Measurements from ENCODE around the gene SRGAP1. TPM values are rescaled to one million over a fixed set of nuclear protein-coding genes. Genes with fewer than 3 reads are reported as not detected.
"Not testable (repeated sequence)": the region's sequence is repeated elsewhere in the genome, so short reads cannot be mapped to it uniquely, and the experiment has no call there.

SRGAP1 gene
- total RNA-seq, 1 donor: 25.8 TPM

GRCh38 chr12:63867053-63867452 lies 22.6 kb downstream of the SRGAP1 start:
- H3K4me3 ChIP-seq (ENCODE audit: low read depth, low read length): no peak overlapping the region
- TF ChIP-seq, protein P1, sequence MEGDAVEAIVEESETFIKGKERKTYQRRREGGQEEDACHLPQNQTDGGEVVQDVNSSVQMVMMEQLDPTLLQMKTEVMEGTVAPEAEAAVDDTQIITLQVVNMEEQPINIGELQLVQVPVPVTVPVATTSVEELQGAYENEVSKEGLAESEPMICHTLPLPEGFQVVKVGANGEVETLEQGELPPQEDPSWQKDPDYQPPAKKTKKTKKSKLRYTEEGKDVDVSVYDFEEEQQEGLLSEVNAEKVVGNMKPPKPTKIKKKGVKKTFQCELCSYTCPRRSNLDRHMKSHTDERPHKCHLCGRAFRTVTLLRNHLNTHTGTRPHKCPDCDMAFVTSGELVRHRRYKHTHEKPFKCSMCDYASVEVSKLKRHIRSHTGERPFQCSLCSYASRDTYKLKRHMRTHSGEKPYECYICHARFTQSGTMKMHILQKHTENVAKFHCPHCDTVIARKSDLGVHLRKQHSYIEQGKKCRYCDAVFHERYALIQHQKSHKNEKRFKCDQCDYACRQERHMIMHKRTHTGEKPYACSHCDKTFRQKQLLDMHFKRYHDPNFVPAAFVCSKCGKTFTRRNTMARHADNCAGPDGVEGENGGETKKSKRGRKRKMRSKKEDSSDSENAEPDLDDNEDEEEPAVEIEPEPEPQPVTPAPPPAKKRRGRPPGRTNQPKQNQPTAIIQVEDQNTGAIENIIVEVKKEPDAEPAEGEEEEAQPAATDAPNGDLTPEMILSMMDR (IDR thresholded peaks at IDR 0.05; ENCODE audit: insufficient read depth, low read length): no peak
- no peak for DNase-seq (ENCODE audit: low read depth)

GRCh38 chr12:63869656-63870055 lies 25.2 kb downstream of the SRGAP1 start:
- H3K4me3 ChIP-seq (ENCODE audit: low read depth, low read length): no peak overlapping the region
- no peak for DNase-seq (ENCODE audit: low read depth)
- TF ChIP-seq, protein P1 (IDR thresholded peaks at IDR 0.05; ENCODE audit: insufficient read depth, low read length): no peak

DNA sequence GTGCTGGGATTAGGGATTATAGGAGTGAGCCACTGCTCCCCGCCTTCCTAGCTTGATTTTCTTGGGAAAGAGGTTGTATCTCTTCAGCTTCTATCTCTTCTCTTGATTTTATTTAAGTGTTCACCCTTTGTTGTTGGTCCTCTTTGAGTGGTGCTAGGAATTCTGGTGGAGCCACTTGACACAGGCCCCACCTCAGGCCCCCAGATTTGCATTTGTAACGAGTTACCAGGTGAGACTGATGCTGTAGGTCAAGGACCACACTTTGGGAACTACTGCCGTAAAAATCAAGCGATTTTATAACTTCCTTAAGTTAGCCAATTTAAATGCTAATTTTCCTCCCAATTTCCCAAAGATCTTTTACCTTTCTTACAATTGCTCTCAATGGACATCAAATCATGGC lies 26.3 kb downstream of the SRGAP1 start:
- no peak overlapping the region for H3K4me3 ChIP-seq (ENCODE audit: low read depth, low read length)
- DNase-seq (ENCODE audit: low read depth): no peak
- TF ChIP-seq, protein P1 (IDR thresholded peaks at IDR 0.05; ENCODE audit: insufficient read depth, low read length): no peak

- H3K4me3 ChIP-seq (ENCODE audit: low read depth, low read length): no peak overlapping the region
- no peak for DNase-seq (ENCODE audit: low read depth)
- TF ChIP-seq, protein P1 (IDR thresholded peaks at IDR 0.05; ENCODE audit: insufficient read depth, low read length): no peak
Measured at GRCh38 chr12:63874897-63875480, 30.5 kb downstream of the SRGAP1 start.

DNA sequence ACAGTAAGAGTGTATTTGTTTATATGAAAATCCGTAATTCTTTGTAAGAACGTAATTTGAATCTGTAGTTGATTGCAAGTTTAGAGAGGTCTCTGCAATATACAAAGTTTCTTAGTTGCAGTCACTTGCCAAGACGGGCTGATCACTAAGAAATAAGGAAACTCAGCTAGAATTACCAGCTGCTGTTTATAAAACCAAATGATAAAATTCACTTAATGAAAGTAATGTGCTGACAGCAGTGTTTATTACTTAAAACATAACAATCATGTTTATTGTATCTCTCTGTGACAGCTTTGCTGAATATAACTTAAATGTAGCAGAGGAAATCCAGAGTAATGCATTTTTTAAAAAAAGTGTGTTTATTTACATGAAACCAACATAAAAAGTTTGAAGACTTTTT lies 31.2 kb downstream of the SRGAP1 start:
- DNase-seq (ENCODE audit: low read depth): no peak
- TF ChIP-seq, protein P1 (IDR thresholded peaks at IDR 0.05; ENCODE audit: insufficient read depth, low read length): no peak
- no peak overlapping the region for H3K4me3 ChIP-seq (ENCODE audit: low read depth, low read length)

GRCh38 chr12:63876980-63877379 lies 32.5 kb downstream of the SRGAP1 start:
- peak; percentile 17 for DNase-seq (ENCODE audit: low read depth)
- no peak overlapping the region for H3K4me3 ChIP-seq (ENCODE audit: low read depth, low read length)
- TF ChIP-seq, protein P1 (IDR thresholded peaks at IDR 0.05; ENCODE audit: insufficient read depth, low read length): no peak

GRCh38 chr12:63877693-63878092 lies 33.2 kb downstream of the SRGAP1 start:
- no peak overlapping the region for H3K4me3 ChIP-seq (ENCODE audit: low read depth, low read length)
- DNase-seq (ENCODE audit: low read depth): no peak
- TF ChIP-seq, protein P1 (IDR thresholded peaks at IDR 0.05; ENCODE audit: insufficient read depth, low read length): no peak

- H3K4me3 ChIP-seq (ENCODE audit: low read depth, low read length); DNase-seq (ENCODE audit: low read depth): not testable (repeated sequence)
Measured at GRCh38 chr12:63880235-63880634, 35.7 kb downstream of the SRGAP1 start.
